HG02840 (cell line): ENCODE results near the gene ZFYVE27.

ENCODE experiments used
- ATAC-seq: cut with Tn5 transposase; IDR thresholded peaks from one replicate; pipeline ENCODE4 v1.9.1; 2021; ENCODE audit warnings: mild to moderate bottlenecking, moderate library complexity, moderate number of reproducible peaks; ENCODE audit not compliant: unreplicated experiment, low FRiP score

ZFYVE27 gene

DNA sequence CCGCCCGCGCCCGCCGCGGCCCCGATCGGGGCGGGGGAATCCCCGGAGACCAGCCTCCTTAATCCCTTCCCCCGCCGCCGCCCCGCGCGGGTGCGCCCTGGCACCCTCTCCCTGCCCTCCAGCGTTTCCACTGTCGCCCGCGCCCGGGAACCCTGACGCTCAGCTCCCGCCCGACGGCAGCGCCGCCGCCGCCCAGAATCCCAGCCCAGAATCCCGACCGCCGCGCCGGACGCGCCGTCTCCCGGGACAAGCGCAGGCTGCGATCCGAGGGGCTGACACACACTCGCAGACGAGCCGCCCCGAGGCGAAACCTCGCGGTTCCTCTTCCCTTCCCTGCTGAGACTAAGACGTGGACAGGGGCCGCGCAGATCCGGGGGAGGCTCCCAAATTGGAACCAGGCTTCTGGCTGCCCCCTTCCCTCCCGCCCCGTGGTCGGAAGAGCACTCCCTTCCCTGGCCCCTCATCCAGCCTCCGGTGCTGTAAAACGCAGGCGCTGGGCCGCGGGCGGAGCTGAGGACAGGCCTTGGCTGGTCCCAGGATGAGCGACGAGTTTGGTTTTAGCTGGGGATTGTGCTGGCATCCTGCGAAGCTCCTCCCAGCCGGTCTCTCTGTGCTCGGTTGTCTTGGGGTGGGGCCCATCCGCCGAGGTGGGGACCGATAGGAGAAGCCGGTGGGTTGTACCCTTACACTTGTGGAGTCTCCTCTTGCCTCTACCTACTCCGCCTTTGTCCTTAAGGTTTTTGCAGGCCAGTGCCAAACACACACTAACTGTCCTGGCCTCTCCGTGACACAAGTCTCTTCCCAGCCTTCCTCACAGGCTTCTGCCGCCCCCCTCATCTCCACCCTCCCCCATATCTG, 22.3 kb upstream of the ZFYVE27 start:
- ATAC-seq: no peak

DNA sequence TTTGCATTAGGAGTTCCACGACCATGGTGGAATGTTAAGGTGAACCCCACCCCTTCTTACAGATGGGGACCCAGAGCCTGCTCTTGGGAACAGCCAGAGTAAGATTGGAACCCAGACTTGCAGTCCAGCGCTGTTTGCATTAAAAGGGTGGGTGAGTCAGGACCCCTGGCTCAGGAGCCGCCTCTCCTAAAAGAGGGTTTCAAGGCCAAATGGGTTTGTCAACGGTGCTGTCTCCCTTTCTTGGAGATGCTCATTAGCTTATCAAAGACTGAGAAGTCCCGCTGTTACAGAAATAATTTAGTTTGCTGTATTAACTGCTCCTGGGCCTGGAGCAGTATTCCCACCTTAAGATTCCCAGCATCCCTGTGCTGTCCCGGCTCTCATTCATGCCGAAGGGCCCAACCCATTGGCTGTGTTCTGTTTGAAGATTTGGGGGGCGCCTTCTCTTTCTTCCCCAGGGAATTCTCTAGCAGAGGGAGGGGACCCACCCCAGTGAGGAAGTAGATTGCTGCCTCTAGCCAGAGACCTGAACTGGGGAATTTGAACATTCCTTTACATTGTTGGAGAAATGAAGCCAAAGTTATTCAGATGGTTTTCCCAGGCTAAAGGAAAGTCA, 21.6 kb upstream of the ZFYVE27 start:
- no peak for ATAC-seq

DNA sequence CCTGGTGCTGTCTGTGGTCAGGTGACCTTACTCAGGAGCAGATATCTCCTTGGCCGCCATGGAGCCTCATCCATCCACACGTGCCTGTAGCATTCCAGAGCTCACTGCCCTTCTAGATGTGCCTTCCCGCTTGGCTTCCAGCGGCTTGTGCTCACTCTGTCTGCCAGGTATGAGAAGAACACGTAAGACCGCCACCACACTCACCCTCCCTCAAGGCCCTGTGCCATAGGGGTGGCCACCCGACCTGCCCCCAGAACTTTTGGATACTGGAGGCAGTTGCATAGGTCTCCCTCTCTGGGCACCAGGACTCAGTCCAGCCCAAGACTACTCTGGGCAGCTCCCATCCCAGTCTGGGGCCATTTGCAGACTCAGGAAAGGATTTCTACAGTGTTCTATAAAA, 19.3 kb upstream of the ZFYVE27 start:
- ATAC-seq: no peak

DNA sequence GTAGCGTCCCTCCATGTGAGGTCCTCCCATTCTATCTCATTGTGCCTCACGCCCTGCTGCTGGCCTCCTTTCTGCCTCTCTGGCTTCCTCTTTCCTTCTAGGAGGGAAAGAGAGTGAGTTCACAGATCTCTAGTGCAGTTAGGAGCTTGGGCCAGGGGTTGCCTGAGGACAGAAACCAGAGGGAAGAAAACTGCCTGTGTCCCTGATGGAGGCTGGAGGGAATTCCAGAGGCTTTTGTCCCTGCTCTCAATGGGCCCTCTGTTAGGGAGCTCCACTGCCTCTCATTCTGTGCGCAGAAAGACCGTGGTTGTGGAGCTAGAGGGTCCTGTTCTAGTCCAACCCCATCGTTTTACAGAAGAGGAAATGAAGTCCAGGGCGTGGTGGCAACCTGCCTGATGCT, 18.8 kb upstream of the ZFYVE27 start:
- no peak for ATAC-seq

DNA sequence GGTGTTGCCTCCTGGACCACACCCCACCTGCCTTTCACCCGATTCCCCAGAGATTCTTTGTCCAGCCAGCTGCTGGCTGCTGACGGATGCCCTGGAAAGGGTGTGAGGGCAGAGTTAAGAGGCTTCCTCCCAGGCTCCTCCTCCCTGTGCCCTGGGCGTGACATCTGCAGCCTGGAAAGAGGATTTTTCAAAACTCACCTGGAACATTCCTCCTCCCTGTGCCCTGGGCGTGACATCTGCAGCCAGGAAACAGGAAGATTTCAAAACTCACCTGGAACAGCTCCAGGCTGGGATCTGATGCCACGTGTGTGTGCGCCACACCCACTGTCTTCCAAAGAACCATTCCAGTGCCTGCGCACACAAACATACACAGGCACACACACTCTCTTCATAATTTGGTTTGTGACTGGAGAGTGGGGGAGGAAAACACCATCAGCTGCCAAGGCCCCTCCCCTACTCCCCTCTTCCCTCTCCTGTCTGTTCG, 18.2 kb upstream of the ZFYVE27 start:
- ATAC-seq: no peak

DNA sequence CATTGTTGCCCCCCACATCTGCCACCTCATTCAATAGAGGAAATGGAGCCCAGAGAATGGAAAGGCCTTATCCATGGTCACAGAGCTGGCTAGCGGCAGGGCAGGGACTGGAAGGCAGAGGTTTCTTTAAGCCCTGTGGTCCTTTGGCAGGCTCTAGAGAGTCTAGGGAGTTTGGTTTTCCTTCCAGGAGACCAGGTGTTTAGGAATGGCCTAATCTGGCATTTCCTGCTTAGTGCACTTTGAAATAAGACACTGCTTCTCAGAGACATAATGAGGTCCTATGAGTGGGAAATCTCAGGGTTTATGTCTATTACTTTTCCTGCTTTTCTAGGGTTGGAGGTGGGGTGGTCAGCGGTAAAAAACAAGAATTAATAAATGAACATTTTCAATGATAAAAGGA, 17.3 kb upstream of the ZFYVE27 start:
- no peak for ATAC-seq

DNA sequence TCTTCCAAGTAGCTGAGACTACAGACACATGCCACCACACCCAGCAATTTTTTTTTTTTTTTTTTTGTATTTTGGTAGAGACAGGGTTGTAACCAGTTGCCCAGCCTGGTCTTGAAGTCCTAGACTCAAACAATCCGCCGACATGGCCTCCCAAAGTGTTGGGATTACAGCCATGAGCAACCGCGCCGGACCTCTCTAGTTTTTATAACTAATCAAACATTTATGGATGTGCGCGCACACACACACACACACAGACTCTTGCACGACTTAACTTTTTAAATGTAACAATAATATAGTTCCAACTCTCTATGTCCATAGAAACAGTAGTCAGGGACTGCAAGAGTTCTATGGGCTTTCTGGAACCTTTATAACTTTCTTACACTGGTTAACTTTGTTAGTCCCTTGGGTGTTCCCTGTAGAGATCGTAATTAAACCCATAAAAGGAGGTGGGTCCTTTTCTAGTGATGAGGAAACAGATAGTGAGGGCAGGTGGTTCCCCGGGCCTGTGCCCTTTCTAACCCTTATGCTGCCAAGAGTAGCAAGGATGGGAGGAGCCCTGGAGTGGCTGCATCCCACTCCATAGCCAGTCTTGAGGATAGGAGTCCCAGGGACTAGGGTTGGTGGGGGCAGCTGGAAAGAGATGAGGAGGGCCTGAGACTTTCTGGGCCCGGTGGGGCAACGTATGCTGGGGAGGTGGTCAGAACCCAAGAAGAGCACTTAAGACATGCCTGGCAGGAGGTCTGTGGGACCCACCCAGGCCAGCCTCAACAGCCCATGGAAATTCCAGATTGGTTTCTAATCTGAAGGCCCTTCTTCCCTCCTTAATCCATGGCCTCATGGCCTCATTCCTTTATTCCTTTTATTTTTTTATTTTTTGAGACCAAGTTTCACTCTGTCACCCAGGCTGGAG, 14.8 kb upstream of the ZFYVE27 start:
- no peak for ATAC-seq

DNA sequence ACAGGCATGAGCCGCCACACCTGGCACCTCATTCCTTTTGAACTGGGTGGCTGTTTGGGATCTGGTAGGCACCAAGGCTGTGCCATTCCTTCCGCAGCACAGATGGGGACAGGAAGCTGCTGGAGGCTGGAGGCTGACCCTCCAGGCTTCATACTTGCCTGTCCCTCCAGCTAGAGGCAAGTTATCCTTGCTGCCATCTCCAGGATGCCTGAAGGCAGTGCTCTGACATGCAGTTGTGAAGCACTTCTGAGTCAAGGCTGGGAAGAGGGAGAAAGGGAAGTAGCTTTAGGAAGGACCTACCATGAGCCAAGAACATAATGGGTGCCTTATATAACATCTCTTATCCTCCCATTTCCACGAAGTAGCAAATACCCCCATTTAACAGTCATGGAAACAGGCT, 13.9 kb upstream of the ZFYVE27 start:
- no peak for ATAC-seq

DNA sequence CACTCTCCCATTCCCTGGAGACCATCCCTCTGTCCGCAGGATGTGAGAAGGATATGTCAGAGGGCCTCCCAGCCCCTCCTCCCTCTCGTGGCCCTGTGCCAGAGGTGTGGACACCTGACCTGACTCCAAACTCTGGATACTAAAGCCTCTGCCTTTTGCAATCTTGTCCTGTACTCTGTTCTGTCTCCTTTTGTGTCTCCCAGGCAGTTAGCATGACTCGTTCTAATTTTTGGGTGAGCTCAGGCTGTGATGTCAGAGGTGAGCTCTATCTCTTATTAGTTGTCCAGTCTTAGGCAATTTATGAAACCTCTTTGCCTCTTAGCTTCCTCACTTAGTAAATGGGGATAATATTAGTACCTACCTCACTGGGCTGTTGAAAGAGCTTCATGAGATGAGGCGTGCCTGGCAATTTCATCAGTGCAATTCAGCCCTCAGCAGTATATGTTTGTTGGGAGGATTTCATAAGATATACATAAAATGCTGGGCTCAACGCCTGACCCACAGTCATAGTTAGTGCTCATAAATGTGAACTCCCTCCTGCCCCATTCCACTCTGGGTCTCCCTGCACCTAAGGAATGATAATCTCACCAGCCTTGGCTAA, 12.5 kb upstream of the ZFYVE27 start:
- no peak for ATAC-seq

DNA sequence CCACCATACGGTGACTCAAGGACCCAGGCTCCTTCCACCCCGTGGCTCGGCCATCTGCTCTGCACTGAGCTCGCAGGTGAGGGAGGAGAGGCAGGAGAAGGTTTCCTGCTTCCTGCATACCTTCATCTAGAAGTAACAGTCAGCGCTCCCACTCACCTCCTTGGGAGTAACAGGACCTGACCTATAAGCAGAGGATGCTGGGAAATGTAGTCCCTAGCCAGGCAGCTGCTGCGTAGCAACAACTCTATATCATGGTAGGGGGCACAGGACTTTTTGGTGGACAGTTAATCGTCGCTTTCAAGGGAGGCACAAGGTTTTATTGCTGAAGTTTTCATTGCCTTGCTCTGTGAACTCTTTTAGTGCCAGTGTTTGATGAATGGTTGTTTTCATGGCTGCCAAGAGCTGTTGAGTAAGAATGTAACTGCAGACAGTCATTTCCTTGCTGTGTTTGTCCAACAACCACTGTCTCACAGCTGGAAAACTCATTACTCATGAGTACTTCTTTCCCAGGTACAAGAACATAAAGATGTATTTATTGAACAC, 10.2 kb upstream of the ZFYVE27 start:
- ATAC-seq: no peak

DNA sequence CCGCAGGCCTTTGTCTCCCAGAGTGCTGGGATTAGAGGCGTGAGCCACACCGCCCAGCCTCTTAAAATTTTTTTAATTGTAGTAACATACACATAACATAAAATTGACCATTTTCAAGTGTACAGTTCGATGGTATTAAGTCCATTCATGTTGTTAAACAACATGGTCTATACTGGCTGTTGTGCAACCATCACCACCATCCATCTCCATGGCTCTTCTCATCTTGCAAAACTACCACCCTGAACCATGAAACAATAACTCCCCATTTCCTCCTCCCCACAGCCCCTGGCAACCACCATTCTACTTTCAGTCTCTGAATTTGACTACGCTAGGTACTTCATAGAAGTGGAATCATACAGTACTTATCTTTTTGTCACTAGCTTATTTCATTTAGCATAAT, 7.9 kb upstream of the ZFYVE27 start:
- ATAC-seq: no peak

DNA sequence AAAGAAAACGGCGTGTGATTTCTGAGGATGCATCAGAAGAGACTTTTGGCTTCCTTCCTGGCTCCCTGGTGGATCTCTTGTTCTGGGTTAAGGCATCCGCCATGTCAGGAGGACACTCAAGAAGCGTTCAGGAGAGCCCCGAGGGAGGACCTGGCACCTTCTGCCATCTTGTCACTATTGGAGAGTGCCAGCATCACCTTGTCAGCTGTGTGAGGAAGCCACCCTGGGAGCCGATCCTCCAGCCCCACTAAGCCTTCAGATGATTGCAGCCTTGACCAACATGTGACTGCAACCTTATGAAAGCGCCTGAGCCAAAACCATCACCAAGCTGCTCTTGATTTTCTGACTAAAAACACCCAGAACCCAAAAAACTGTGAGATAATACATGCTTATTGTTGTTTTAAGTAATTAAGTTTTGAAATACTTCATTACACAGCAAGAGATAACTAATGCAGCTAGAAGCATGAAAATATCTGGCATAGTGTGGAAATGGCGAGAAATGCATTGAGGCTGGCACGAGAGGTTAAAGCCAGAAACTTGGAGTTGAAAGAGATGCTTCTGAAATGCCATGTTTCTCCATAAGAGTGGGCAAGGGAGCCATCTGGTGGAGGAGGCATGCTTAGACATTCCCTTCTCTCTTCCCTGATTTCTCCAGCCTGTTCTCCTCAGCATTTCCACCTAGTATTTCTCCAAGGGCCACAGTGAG, 5.4 kb upstream of the ZFYVE27 start:
- no peak for ATAC-seq

DNA sequence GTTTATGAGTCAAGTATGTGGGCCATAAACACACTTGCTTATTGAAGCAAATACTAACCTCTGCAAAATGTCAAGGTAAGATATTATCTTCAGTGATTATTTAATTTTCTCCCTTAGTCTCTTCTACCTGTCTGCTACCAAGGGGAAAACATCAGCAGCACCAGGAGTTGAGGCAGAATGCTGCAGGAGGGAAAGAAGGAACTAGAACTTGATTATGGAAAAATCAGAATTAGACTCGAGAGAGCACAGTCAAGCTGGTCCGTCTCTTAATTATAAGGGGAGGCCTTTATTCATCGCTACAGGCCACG, 4.9 kb upstream of the ZFYVE27 start:
- ATAC-seq: no peak

DNA sequence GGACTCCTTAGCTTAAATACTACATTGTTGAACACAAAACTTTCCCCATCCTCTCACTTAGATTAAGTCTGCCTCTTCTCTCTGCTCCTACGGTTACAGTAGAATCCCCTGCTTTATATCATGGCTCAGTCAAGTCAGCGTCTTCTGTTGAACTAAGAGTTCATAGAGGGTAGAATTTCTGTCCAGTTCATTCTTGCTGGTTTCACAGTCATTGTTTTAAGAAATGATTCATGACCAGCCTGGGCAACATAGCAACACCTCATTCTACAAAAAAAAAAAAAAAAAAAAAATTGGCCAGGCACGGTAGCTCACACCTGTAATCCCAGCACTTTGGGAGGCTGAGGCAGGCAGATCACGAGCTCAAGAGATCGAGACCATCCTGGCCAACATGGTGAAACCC, 3.7 kb upstream of the ZFYVE27 start:
- no peak for ATAC-seq

DNA sequence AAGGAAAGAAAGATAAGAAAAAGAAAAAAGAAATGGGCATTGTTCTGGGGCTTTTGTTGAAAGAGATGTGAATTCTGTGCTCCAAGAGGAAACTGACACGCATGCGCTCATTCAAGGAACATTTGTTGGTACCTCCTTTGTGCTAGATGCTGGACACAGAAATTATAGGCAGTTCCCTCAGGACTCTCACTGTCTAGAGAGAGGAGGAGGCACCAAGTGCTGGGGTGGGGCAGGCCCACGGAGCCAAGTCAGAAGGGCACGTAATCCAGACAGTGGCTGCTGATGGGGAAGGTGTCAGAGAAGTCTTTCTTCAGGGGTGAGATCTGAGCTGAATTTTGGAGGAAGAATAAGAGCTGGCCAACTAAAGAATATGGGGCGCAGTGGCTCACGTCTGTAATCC, 2.9 kb upstream of the ZFYVE27 start:
- ATAC-seq: no peak

DNA sequence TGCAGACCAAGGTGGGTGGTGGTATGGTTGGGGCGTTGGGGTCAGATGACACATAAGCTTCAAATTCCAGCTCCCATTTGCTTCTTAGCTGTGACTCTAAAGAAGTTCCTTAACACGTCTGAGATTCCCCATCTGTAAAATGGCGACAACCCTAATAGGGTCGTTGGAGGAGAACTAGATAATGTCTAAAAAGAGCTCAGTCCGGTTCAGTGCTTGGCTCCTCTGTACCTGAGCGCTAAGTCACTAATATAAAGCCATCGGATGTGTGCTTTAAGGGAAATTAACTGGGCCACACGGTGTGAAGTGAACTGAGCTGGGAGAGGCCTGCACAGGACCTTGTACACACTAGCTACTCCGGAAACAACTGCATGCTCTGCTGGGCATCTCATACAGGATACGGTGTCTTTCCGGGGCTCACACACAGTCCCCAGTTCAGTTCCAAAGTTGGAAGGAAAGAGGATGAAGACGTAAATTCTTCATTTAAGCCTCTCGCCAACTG, 476 bp upstream of the ZFYVE27 start:
- ATAC-seq: peak; percentile 6

DNA sequence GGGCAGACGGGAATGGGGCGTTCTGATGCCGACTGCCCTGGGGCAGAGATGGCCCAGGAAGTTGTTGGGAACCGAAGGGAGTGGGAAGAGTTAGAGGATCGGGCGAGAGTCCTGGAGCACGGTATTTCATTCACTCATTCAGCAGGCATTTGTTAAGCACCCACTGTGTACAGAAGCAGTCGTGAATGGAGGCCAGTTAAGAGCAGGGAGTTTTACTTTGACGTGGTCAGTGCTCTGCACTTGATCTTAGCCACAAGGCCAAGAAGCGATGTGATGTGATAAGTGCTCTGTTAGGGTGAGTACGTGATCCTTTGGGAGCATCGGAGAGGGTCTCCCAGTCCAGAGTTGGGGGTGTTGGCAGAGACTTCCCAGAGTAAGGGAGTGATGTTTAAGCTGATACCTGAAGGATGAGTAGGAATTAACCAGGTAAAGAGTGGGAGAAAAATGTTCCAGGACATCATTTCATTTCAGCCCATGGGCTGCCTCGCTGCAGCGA, 890 bp downstream of the ZFYVE27 start:
- no peak for ATAC-seq

DNA sequence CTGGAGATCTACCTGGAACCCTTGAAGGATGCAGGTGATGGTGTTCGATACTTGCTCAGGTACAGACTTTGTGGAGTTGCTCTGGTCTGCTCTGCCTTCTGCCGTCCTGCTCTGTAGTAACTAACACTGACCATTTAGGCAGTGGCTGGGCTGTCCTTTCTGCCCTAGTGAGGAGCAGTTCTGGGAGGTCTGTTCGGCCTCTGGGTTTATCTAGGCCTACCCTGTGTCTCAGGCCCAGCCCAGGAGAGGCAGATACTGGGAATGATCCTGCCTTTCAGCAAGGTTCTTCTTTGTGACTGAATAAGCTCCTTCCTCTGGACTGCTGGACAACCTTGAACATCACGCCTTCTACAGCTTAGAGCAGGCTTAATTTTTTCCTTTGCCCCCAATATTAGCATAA, 1.7 kb downstream of the ZFYVE27 start:
- ATAC-seq: no peak

DNA sequence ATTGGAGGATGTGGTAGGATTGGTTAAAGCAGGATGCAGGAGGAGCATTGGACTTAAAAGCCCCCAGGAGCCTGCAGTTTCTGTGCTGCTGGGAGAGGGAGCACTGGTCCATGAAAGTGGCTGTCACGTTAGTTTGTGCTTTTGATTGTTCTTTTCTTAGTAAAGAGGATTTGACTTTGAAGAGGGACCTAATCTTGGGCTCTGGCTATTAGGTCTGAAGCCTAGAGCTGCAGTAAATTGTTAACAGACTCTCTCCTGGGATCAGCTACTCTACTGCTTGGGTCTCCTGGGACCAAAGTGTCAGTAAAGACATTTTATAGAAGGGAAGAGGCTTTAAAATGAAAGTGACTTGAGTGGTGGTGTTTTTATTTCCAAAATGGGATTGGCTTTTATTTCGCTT, 3.7 kb downstream of the ZFYVE27 start:
- ATAC-seq: no peak
